HEK293 (cell line): ENCODE measurements around the gene KCTD2.

ENCODE experiments used
- GFI1B ChIP-seq: fragments of 450-650 bp; formaldehyde crosslinking; IDR thresholded peaks from 2 replicates; pipeline ENCODE4 v1.5.1; 2016; ENCODE audit warnings: missing biosample characterization, missing genetic modification characterization
- MYNN ChIP-seq: fragments of 450-650 bp; formaldehyde crosslinking; IDR thresholded peaks from 2 replicates; pipeline ENCODE4 v1.5.1; 2016; ENCODE audit warnings: missing biosample characterization, missing genetic modification characterization, borderline replicate concordance
- OVOL3 ChIP-seq: fragments of 450-650 bp; formaldehyde crosslinking; IDR thresholded peaks from 2 replicates; pipeline ENCODE4 v1.5.1; 2016; ENCODE audit warnings: missing biosample characterization, missing genetic modification characterization
- PRDM1 ChIP-seq: fragments of 450-650 bp; formaldehyde crosslinking; IDR thresholded peaks from 2 replicates; pipeline ENCODE4; 2016; ENCODE audit warnings: missing biosample characterization, missing genetic modification characterization
- RBAK ChIP-seq: fragments of 450-650 bp; formaldehyde crosslinking; IDR thresholded peaks from 2 replicates; pipeline ENCODE4 v1.5.1; 2016; ENCODE audit warnings: missing biosample characterization, missing genetic modification characterization
- SP2 ChIP-seq: fragments of 450-650 bp; formaldehyde crosslinking; IDR thresholded peaks from 2 replicates; pipeline ENCODE4 v1.5.1; 2016; ENCODE audit warnings: missing biosample characterization, missing genetic modification characterization
- TCF7L2 ChIP-seq: IDR thresholded peaks from 2 replicates; pipeline ENCODE4 v1.6.1; 2011; ENCODE audit warnings: low read depth, mild to moderate bottlenecking, inconsistent platforms, low read length, moderate library complexity, borderline replicate concordance
- WT1 ChIP-seq: fragments of 450-650 bp; formaldehyde crosslinking; IDR thresholded peaks from 2 replicates; pipeline ENCODE4 v1.5.1; 2016; ENCODE audit warnings: missing biosample characterization, missing genetic modification characterization
- YY2 ChIP-seq: fragments of 450-650 bp; formaldehyde crosslinking; IDR thresholded peaks from 2 replicates; pipeline ENCODE4 v1.5.1; 2016; ENCODE audit warnings: missing biosample characterization, missing genetic modification characterization
- ZNF140 ChIP-seq: fragments of 450-650 bp; formaldehyde crosslinking; IDR thresholded peaks from 2 replicates; pipeline ENCODE4 v1.5.1; 2016; ENCODE audit warnings: missing biosample characterization, missing genetic modification characterization
- ZNF16 ChIP-seq: fragments of 450-650 bp; formaldehyde crosslinking; IDR thresholded peaks from 2 replicates; pipeline ENCODE4 v1.5.1; 2016; ENCODE audit warnings: low read depth, missing biosample characterization, missing genetic modification characterization
- ZNF202 ChIP-seq: fragments of 450-650 bp; formaldehyde crosslinking; IDR thresholded peaks from 2 replicates; pipeline ENCODE4 v1.5.1; 2016; ENCODE audit warnings: missing biosample characterization, missing genetic modification characterization, borderline replicate concordance
- ZNF274 ChIP-seq, 2 experiments: fragments of 200-500 bp in 1 of 2; fragments of 450-650 bp in 1 of 2; sonication (Bioruptor generic) in 1 of 2; formaldehyde crosslinking in 1 of 2; IDR thresholded peaks; 2 replicates each; pipeline versions ENCODE4 v1.5.1 to v1.6.1; 2014 to 2016; ENCODE audit warnings: borderline replicate concordance in 1 of 2, inconsistent platforms in 1 of 2, low read length in 1 of 2, missing biosample characterization in 1 of 2, missing genetic modification characterization in 1 of 2
- ZNF311 ChIP-seq: fragments of 450-650 bp; formaldehyde crosslinking; IDR thresholded peaks from 2 replicates; pipeline ENCODE4 v1.5.1; 2017; ENCODE audit warnings: missing biosample characterization, missing genetic modification characterization, borderline replicate concordance
- ZNF324 ChIP-seq: fragments of 450-650 bp; formaldehyde crosslinking; IDR thresholded peaks from 2 replicates; pipeline ENCODE4 v1.5.1; 2016; ENCODE audit warnings: missing biosample characterization, missing genetic modification characterization
- ZNF335 ChIP-seq: fragments of 450-650 bp; formaldehyde crosslinking; conservative IDR thresholded peaks from 2 replicates; pipeline ENCODE4 v1.5.1; 2016; ENCODE audit warnings: missing biosample characterization, missing genetic modification characterization
- ZNF391 ChIP-seq: fragments of 450-650 bp; formaldehyde crosslinking; IDR thresholded peaks from 2 replicates; pipeline ENCODE4 v1.5.1; 2016; ENCODE audit warnings: low read depth, missing biosample characterization, missing genetic modification characterization, borderline replicate concordance
- ZNF394 ChIP-seq: fragments of 450-650 bp; formaldehyde crosslinking; IDR thresholded peaks from 2 replicates; pipeline ENCODE4 v1.5.1; 2016; ENCODE audit warnings: missing biosample characterization, missing genetic modification characterization, mild to moderate bottlenecking, moderate library complexity, borderline replicate concordance
- ZNF423 ChIP-seq: fragments of 450-650 bp; formaldehyde crosslinking; IDR thresholded peaks from 2 replicates; pipeline ENCODE4 v1.5.1; 2016; ENCODE audit warnings: missing biosample characterization, missing genetic modification characterization
- ZNF621 ChIP-seq: fragments of 450-650 bp; formaldehyde crosslinking; IDR thresholded peaks from 2 replicates; pipeline ENCODE4 v1.5.1; 2017; ENCODE audit warnings: missing biosample characterization, missing genetic modification characterization
- ZNF658 ChIP-seq: fragments of 450-650 bp; formaldehyde crosslinking; IDR thresholded peaks from 2 replicates; pipeline ENCODE4; 2016; ENCODE audit warnings: missing biosample characterization, missing genetic modification characterization
- ZNF670 ChIP-seq: fragments of 450-650 bp; formaldehyde crosslinking; IDR thresholded peaks from 2 replicates; pipeline ENCODE4 v1.5.1; 2016; ENCODE audit warnings: missing biosample characterization, missing genetic modification characterization, low read depth
- ZNF707 ChIP-seq: fragments of 450-650 bp; formaldehyde crosslinking; IDR thresholded peaks from 2 replicates; pipeline ENCODE4 v1.5.1; 2016; ENCODE audit warnings: missing biosample characterization, missing genetic modification characterization
- ZNF747 ChIP-seq: fragments of 450-650 bp; formaldehyde crosslinking; IDR thresholded peaks from 2 replicates; pipeline ENCODE4 v1.5.1; 2016; ENCODE audit warnings: missing biosample characterization, missing genetic modification characterization
- ZSCAN30 ChIP-seq: fragments of 450-650 bp; IDR thresholded peaks from 2 replicates; pipeline ENCODE4 v1.5.1; 2018; ENCODE audit warnings: missing biosample characterization, mild to moderate bottlenecking, missing genetic modification characterization, moderate library complexity
- TF ChIP-seq, protein P1 (sequence below): fragments of 450-650 bp; formaldehyde crosslinking; IDR thresholded peaks from 2 replicates; pipeline ENCODE4 v1.5.1; 2016; ENCODE audit warnings: missing biosample characterization, missing genetic modification characterization, low read depth
- TF ChIP-seq, protein P2 (sequence below): fragments of 450-650 bp; formaldehyde crosslinking; IDR thresholded peaks from 2 replicates; pipeline ENCODE4 v1.5.1; 2016; ENCODE audit warnings: missing biosample characterization, missing genetic modification characterization
- TF ChIP-seq, protein P3 (sequence below): fragments of 450-650 bp; formaldehyde crosslinking; conservative IDR thresholded peaks from 2 replicates; pipeline ENCODE4 v1.5.1; 2016; ENCODE audit warnings: low read depth, missing biosample characterization, missing genetic modification characterization
- TF ChIP-seq, protein P4 (sequence below): fragments of 450-650 bp; formaldehyde crosslinking; IDR thresholded peaks from 2 replicates; pipeline ENCODE4 v1.5.1; 2016; ENCODE audit warnings: missing biosample characterization, missing genetic modification characterization
- TF ChIP-seq, protein P5 (sequence below): fragments of 450-650 bp; formaldehyde crosslinking; IDR thresholded peaks from 2 replicates; pipeline ENCODE4 v1.5.1; 2016; ENCODE audit warnings: missing biosample characterization, missing genetic modification characterization

KCTD2 gene

DNA sequence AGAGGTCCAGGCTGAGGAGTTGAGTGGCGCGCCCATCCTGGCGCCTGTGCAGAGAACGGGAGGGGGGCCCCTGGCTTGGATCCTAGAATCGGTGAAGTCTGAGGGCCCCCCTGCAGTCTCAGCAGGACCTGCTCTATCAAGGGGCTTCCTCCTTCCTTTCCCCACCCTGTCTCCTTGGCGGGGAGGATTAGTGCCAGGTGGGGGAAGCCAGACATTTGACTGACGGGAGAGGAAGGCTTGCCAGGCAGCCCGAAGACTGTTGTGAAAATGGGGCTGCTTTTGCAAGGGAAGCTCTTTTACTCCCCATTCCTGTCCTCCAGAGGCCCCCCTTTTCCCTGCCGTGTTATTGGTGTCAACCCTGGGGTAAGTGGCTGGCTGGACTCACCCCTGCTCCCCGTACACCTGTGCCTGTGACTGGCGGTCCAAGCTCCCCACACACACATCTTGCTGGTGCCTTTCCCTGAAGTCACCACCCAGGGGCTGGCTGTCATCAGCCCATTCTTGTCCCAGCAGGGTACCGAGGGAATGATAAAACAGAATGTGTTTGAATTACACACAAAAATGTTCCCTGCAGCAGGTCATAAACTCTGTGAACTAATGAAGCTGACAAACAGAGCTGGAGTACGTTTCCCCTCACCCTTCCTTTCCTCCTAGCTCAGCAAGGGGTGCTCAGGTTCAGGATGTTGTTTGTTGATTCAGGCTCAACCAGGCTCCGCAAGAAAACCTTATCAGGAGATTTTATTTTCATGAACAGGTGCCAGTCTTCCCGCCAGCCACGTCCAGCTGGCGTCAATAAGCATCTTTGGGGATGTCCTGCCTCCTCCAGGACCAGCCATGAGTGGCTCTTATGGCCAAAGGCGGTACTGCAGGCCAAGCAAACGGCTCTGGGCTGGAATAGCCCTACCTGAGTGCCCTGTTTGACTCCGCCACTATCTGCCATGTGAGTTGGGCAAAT is 58.4 kb downstream of the KCTD2 start (continued):
- TF ChIP-seq, protein P1, sequence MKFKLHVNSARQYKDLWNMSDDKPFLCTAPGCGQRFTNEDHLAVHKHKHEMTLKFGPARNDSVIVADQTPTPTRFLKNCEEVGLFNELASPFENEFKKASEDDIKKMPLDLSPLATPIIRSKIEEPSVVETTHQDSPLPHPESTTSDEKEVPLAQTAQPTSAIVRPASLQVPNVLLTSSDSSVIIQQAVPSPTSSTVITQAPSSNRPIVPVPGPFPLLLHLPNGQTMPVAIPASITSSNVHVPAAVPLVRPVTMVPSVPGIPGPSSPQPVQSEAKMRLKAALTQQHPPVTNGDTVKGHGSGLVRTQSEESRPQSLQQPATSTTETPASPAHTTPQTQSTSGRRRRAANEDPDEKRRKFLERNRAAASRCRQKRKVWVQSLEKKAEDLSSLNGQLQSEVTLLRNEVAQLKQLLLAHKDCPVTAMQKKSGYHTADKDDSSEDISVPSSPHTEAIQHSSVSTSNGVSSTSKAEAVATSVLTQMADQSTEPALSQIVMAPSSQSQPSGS, result peak; percentile 71
- TF ChIP-seq ZNF140 (tag by site-specific recombination) (no peak), ZNF423 (peak; percentile 94), ZNF274 (IDR thresholded peaks at IDR 0.05; ENCODE audit: low read length) (no peak), ZNF274 (tag by site-specific recombination; IDR thresholded peaks at IDR 0.05; ENCODE audit: borderline replicate concordance) (no peak), ZNF747 (tag by site-specific recombination) (no peak), RBAK (tag by site-specific recombination) (no peak), TCF7L2 (peak; percentile 87), SP2 (tag by site-specific recombination) (no peak), ZNF391 (tag by site-specific recombination) (peak; percentile 70; the same call in 1 of the 2 replicates), ZNF658 (tag by site-specific recombination) (no peak), ZNF621 (tag by site-specific recombination) (no peak), ZNF670 (tag by site-specific recombination) (no peak), WT1 (tag by site-specific recombination) (peak; percentile 72), ZNF311 (tag by site-specific recombination) (no peak), ZNF324 (peak; percentile 90; the same call in 1 of the 2 replicates), ZNF394 (peak; percentile 45; the same call in 1 of the 2 replicates), ZNF335 (tag by site-specific recombination) (peak; percentile 85; the same call in 1 of the 2 replicates), MYNN (tag by site-specific recombination) (no peak), OVOL3 (peak; percentile 86; the same call in 1 of the 2 replicates), YY2 (tag by site-specific recombination) (no peak), ZNF202 (tag by site-specific recombination) (no peak), GFI1B (tag by site-specific recombination) (peak; percentile 50), ZNF707 (tag by site-specific recombination) (no peak), PRDM1 (no peak), ZSCAN30 (tag by site-specific recombination) (peak; percentile 89; the same call in 1 of the 2 replicates), ZNF16 (tag by site-specific recombination) (no peak)
- TF ChIP-seq, protein P2, sequence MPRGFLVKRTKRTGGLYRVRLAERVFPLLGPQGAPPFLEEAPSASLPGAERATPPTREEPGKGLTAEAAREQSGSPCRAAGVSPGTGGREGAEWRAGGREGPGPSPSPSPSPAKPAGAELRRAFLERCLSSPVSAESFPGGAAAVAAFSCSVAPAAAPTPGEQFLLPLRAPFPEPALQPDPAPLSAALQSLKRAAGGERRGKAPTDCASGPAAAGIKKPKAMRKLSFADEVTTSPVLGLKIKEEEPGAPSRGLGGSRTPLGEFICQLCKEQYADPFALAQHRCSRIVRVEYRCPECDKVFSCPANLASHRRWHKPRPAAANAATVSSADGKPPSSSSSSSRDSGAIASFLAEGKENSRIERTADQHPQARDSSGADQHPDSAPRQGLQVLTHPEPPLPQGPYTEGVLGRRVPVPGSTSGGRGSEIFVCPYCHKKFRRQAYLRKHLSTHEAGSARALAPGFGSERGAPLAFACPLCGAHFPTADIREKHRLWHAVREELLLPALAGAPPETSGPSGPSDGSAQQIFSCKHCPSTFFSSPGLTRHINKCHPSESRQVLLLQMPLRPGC (tag by site-specific recombination), result peak; percentile 79
- TF ChIP-seq, protein P3, sequence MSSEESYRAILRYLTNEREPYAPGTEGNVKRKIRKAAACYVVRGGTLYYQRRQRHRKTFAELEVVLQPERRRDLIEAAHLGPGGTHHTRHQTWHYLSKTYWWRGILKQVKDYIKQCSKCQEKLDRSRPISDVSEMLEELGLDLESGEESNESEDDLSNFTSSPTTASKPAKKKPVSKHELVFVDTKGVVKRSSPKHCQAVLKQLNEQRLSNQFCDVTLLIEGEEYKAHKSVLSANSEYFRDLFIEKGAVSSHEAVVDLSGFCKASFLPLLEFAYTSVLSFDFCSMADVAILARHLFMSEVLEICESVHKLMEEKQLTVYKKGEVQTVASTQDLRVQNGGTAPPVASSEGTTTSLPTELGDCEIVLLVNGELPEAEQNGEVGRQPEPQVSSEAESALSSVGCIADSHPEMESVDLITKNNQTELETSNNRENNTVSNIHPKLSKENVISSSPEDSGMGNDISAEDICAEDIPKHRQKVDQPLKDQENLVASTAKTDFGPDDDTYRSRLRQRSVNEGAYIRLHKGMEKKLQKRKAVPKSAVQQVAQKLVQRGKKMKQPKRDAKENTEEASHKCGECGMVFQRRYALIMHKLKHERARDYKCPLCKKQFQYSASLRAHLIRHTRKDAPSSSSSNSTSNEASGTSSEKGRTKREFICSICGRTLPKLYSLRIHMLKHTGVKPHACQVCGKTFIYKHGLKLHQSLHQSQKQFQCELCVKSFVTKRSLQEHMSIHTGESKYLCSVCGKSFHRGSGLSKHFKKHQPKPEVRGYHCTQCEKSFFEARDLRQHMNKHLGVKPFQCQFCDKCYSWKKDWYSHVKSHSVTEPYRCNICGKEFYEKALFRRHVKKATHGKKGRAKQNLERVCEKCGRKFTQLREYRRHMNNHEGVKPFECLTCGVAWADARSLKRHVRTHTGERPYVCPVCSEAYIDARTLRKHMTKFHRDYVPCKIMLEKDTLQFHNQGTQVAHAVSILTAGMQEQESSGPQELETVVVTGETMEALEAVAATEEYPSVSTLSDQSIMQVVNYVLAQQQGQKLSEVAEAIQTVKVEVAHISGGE (tag by site-specific recombination), result peak; percentile 39
- TF ChIP-seq, protein P4, sequence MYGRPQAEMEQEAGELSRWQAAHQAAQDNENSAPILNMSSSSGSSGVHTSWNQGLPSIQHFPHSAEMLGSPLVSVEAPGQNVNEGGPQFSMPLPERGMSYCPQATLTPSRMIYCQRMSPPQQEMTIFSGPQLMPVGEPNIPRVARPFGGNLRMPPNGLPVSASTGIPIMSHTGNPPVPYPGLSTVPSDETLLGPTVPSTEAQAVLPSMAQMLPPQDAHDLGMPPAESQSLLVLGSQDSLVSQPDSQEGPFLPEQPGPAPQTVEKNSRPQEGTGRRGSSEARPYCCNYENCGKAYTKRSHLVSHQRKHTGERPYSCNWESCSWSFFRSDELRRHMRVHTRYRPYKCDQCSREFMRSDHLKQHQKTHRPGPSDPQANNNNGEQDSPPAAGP, result peak; percentile 92
- TF ChIP-seq, protein P5, sequence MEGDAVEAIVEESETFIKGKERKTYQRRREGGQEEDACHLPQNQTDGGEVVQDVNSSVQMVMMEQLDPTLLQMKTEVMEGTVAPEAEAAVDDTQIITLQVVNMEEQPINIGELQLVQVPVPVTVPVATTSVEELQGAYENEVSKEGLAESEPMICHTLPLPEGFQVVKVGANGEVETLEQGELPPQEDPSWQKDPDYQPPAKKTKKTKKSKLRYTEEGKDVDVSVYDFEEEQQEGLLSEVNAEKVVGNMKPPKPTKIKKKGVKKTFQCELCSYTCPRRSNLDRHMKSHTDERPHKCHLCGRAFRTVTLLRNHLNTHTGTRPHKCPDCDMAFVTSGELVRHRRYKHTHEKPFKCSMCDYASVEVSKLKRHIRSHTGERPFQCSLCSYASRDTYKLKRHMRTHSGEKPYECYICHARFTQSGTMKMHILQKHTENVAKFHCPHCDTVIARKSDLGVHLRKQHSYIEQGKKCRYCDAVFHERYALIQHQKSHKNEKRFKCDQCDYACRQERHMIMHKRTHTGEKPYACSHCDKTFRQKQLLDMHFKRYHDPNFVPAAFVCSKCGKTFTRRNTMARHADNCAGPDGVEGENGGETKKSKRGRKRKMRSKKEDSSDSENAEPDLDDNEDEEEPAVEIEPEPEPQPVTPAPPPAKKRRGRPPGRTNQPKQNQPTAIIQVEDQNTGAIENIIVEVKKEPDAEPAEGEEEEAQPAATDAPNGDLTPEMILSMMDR (tag by site-specific recombination), result peak; percentile 68; the same call in 1 of the 2 replicates
